Upper lobe of left lung (tissue), 6 donors: ENCODE results near the gene FAM81A. TPM values are rescaled to one million over a fixed set of nuclear protein-coding genes. Genes with fewer than 3 reads are reported as not detected.

Source experiments
- ATAC-seq, 2 donors: fragments of 200-7000 bp; cut with Tn5 transposase; one replicate each; pipeline ENCODE4 v1.9.1; 2022; ENCODE audit warnings: mild to moderate bottlenecking in 2 of 2, moderate library complexity in 2 of 2; ENCODE audit not compliant: low FRiP score in 2 of 2
- DNase-seq, 2 donors: peaks; one replicate each; pipeline ENCODE4 v3.0.0-alpha.2; 2019 to 2020
- H3K27ac ChIP-seq, 4 donors: fragments of 200-600 bp; sonication (generic); one replicate each; pipeline ENCODE4 v1.5.1; 2016 to 2019
- H3K27me3 ChIP-seq, 4 donors: fragments of 200-600 bp; sonication (generic); one replicate each; pipeline ENCODE4 v1.5.1; 2017 to 2019
- H3K36me3 ChIP-seq, 4 donors: fragments of 200-600 bp; sonication (generic); one replicate each; pipeline ENCODE4 v1.5.1; 2016 to 2019
- H3K4me1 ChIP-seq, 4 donors: fragments of 200-600 bp; sonication (generic); one replicate each; pipeline ENCODE4 v1.5.1; 2018 to 2019
- H3K4me3 ChIP-seq, 4 donors: fragments of 200-600 bp; sonication (generic); one replicate each; pipeline ENCODE4 v1.5.1; 2017 to 2019; ENCODE audit warnings: mild to moderate bottlenecking in 2 of 4, moderate library complexity in 1 of 4
- H3K9me3 ChIP-seq, 4 donors: fragments of 200-600 bp; sonication (generic); one replicate each; pipeline ENCODE4 v1.5.1; 2018 to 2019
- CTCF ChIP-seq, 6 experiments: fragments of 450-650 bp in 4 of 6; fragments of 200-600 bp in 2 of 6; sonication (generic) in 2 of 6; IDR thresholded peaks; one replicate each; pipeline ENCODE4 v1.5.1; 2016 to 2019; ENCODE audit warnings: antibody characterized with exemption in 6 of 6
- EP300 ChIP-seq, 4 donors: sonication (generic); formaldehyde crosslinking; IDR thresholded peaks; one replicate each; pipeline ENCODE4 v1.5.1; 2017; ENCODE audit warnings: antibody characterized with exemption in 4 of 4, control low read depth in 2 of 4
- POLR2A ChIP-seq, 4 donors: fragments of 450-650 bp; IDR thresholded peaks; one replicate each; pipeline ENCODE4 v1.5.1; 2016 to 2017; ENCODE audit warnings: antibody characterized with exemption in 4 of 4, mild to moderate bottlenecking in 2 of 4
- POLR2AphosphoS5 ChIP-seq, 2 donors: sonication (generic); formaldehyde crosslinking; IDR thresholded peaks; one replicate each; pipeline ENCODE4 v1.5.1; 2017; ENCODE audit warnings: antibody characterized with exemption in 2 of 2
- WGBS, 2 donors: methylation state at CpG; one replicate each; pipeline ENCODE4 v1.1.5; 2017 to 2018; 5-methylcytosine and 5-hydroxymethylcytosine counted together
- total RNA-seq, 6 donors: library from RNA; depleted of rRNA in 4 of 6; stranded (reverse); fragments of >200 nt in 4 of 6; gene quantifications; one replicate each; pipeline versions ENCODE4 v1.1.0 to v1.2.1, GENCODE V29; 2016 to 2021
- donor health status: DM: no; HTN: no; CAD: no; lungs with moderate emphysema.
- donor health status: DM: no; HTN: yes; CAD: no; lungs with severe emphysema.

Gene FAM81A
- total RNA-seq, 6 donors from 2014 or later = 0.11 to 10.8 (median 0.80) TPM; not detected in 1

GRCh38 chr15:59538494-59538893 is 100.5 kb downstream of the FAM81A start:
- no peak overlapping the region for H3K27ac ChIP-seq
- H3K36me3 ChIP-seq = no peaks in the 10 kb centered on the region
- no peaks in the 10 kb centered on the region for H3K4me1 ChIP-seq
- H3K4me3 ChIP-seq = no peak overlapping the region
- no peak for ATAC-seq
- DNase-seq = no peak
- TF ChIP-seq CTCF (IDR thresholded peaks at IDR 0.05) (no peak), POLR2A (IDR thresholded peaks at IDR 0.05) (no peak), EP300 (IDR thresholded peaks at IDR 0.05) (no peak), POLR2AphosphoS5 (IDR thresholded peaks at IDR 0.05) (no peak)
- 89 to 92% methylated on average over 3 of the region's 3 CpGs for WGBS, 2 donors
- H3K27me3 ChIP-seq = no peaks in the 10 kb centered on the region
- no peaks in the 10 kb centered on the region for H3K9me3 ChIP-seq

GRCh38 chr15:59539799-59540198 is 101.8 kb downstream of the FAM81A start:
- Histone ChIP-seq H3K9me3 (no peaks in the 10 kb centered on the region), H3K27ac (no peak overlapping the region), H3K36me3 (no peaks in the 10 kb centered on the region), H3K4me1 (no peaks in the 10 kb centered on the region), H3K4me3 (no peak overlapping the region), H3K27me3 (no peaks in the 10 kb centered on the region)
- ATAC-seq (no peak), DNase-seq (peak in 1 of 2 donors; percentile 26)
- TF ChIP-seq POLR2A (IDR thresholded peaks at IDR 0.05) (no peak), CTCF (IDR thresholded peaks at IDR 0.05) (no peak), EP300 (IDR thresholded peaks at IDR 0.05) (no peak), POLR2AphosphoS5 (IDR thresholded peaks at IDR 0.05) (no peak)
- whole genome bisulfite sequencing, 2 donors = 94% methylated on average over 3 of the region's 3 CpGs; no CpG with 5 or more reads in 1 of the 2 donors

- Histone ChIP-seq H3K4me1 (no peaks in the 10 kb centered on the region), H3K27me3 (no peaks in the 10 kb centered on the region), H3K36me3 (no peaks in the 10 kb centered on the region), H3K4me3 (no peak overlapping the region), H3K27ac (no peak overlapping the region), H3K9me3 (no peaks in the 10 kb centered on the region)
- no peak for TF ChIP-seq POLR2AphosphoS5 (IDR thresholded peaks at IDR 0.05)
- no peak for TF ChIP-seq POLR2A (IDR thresholded peaks at IDR 0.05)
- no peak for TF ChIP-seq CTCF (IDR thresholded peaks at IDR 0.05)
- TF ChIP-seq EP300 (IDR thresholded peaks at IDR 0.05) = no peak
- no peak for DNase-seq
- no peak for ATAC-seq
- 64 to 75% methylated on average over 3 of the region's 3 CpGs for WGBS, 2 donors
Measured at GRCh38 chr15:59540654-59541053, 102.7 kb downstream of the FAM81A start.

GRCh38 chr15:59541750-59542149 is 103.8 kb downstream of the FAM81A start:
- no peak for DNase-seq
- H3K4me1 ChIP-seq = no peaks in the 10 kb centered on the region
- no peaks in the 10 kb centered on the region for H3K36me3 ChIP-seq
- H3K27me3 ChIP-seq = no peaks in the 10 kb centered on the region
- no peak for TF ChIP-seq POLR2A (IDR thresholded peaks at IDR 0.05)
- no peak for TF ChIP-seq EP300 (IDR thresholded peaks at IDR 0.05)
- TF ChIP-seq POLR2AphosphoS5 (IDR thresholded peaks at IDR 0.05) = no peak
- TF ChIP-seq CTCF (IDR thresholded peaks at IDR 0.05) = no peak
- no peaks in the 10 kb centered on the region for H3K9me3 ChIP-seq
- H3K27ac ChIP-seq = no peak overlapping the region
- H3K4me3 ChIP-seq = no peak overlapping the region
- no peak for ATAC-seq
- 80 to 85% methylated on average over 8 of the region's 8 CpGs for WGBS, 2 donors
